C4-2B (cell line): ENCODE measurements around the gene DMTF1.

Experiments
- ZFX ChIP-seq: fragments of 450-650 bp; IDR thresholded peaks from 2 replicates; pipeline ENCODE4 v1.6.1; 2017
- TF ChIP-seq, protein P1 (sequence below): fragments of 450-650 bp; conservative IDR thresholded peaks from 2 replicates; pipeline ENCODE4 v1.5.1; 2017; ENCODE audit warnings: mild to moderate bottlenecking

DNA sequence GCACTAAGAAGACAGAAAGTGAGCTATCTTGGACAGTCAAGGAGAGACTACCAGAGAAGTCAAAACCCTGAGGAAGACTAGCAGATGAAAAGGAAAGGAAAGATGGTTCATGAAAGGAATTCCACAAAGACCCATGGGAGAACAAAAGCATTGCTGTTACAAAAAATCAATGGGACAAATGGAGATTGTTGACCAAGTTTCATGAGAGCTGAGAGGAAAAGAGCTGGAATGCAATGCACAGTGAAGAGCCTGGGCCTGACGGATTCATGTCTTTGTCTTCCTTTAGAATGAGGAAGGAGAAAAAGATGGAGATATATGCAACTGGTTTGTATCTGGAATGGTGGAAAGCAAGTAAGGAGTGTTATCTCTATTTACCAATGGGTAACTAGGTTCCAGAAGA lies 50.0 kb downstream of the DMTF1 start:
- TF ChIP-seq, protein P1, sequence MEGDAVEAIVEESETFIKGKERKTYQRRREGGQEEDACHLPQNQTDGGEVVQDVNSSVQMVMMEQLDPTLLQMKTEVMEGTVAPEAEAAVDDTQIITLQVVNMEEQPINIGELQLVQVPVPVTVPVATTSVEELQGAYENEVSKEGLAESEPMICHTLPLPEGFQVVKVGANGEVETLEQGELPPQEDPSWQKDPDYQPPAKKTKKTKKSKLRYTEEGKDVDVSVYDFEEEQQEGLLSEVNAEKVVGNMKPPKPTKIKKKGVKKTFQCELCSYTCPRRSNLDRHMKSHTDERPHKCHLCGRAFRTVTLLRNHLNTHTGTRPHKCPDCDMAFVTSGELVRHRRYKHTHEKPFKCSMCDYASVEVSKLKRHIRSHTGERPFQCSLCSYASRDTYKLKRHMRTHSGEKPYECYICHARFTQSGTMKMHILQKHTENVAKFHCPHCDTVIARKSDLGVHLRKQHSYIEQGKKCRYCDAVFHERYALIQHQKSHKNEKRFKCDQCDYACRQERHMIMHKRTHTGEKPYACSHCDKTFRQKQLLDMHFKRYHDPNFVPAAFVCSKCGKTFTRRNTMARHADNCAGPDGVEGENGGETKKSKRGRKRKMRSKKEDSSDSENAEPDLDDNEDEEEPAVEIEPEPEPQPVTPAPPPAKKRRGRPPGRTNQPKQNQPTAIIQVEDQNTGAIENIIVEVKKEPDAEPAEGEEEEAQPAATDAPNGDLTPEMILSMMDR = no peak
- TF ChIP-seq ZFX = no peak
